GM19043 (cell line): ENCODE measurements around the gene PILRA.
A peak's percentile ranks its signal among the peaks of the same experiment; 100 is the strongest.

ENCODE experiments used
- ATAC-seq: cut with Tn5 transposase; IDR thresholded peaks from one replicate; pipeline ENCODE4 v1.9.1; 2021; ENCODE audit warnings: low read depth; ENCODE audit not compliant: unreplicated experiment

Gene PILRA

GRCh38 chr7:100406767-100407166 is 33.5 kb downstream of the PILRA start:
- no peak for ATAC-seq

GRCh38 chr7:100407285-100408180 is 34.2 kb downstream of the PILRA start:
- ATAC-seq = no peak

GRCh38 chr7:100411101-100411500 is 37.8 kb downstream of the PILRA start:
- no peak for ATAC-seq

GRCh38 chr7:100413346-100413745 is 40.1 kb downstream of the PILRA start:
- ATAC-seq = no peak

- ATAC-seq = no peak
Measured at GRCh38 chr7:100413889-100414288, 40.6 kb downstream of the PILRA start.

- ATAC-seq = no peak
Measured at GRCh38 chr7:100415448-100415847, 42.2 kb downstream of the PILRA start.

GRCh38 chr7:100418930-100419659 is 45.8 kb downstream of the PILRA start:
- no peak for ATAC-seq

- no peak for ATAC-seq
Measured at GRCh38 chr7:100419660-100420226, 46.5 kb downstream of the PILRA start.

GRCh38 chr7:100423315-100423714 is 50.0 kb downstream of the PILRA start:
- no peak for ATAC-seq

- ATAC-seq = no peak
Measured at GRCh38 chr7:100425347-100425746, 52.1 kb downstream of the PILRA start.

- no peak for ATAC-seq
Measured at GRCh38 chr7:100426516-100426915, 53.2 kb downstream of the PILRA start.

- no peak for ATAC-seq
Measured at GRCh38 chr7:100427762-100428198, 54.5 kb downstream of the PILRA start.

- peak; percentile 35 for ATAC-seq
Measured at GRCh38 chr7:100428199-100428966, 55.1 kb downstream of the PILRA start, which contains the start of gene ZCWPW1. TSS of gene ZCWPW1 (minus strand) at chr7:100428703. CDS start at chr7:100420649, 8,054 bp downstream.

GRCh38 chr7:100428967-100429636 is 55.8 kb downstream of the PILRA start:
- ATAC-seq = peak; percentile 54

- peak; percentile 31 for ATAC-seq
Measured at GRCh38 chr7:100429637-100430492, 56.6 kb downstream of the PILRA start, which contains the start of gene MEPCE. TSS of gene MEPCE (plus strand) at chr7:100429831. CDS start at chr7:100430019, 188 bp downstream.

- no peak for ATAC-seq
Measured at GRCh38 chr7:100430493-100431285, 57.4 kb downstream of the PILRA start.

- ATAC-seq = no peak
Measured at GRCh38 chr7:100431286-100431735, 58.0 kb downstream of the PILRA start.

- no peak for ATAC-seq
Measured at GRCh38 chr7:100432053-100432452, 58.8 kb downstream of the PILRA start.
